NCI-H446 (cell line): Measurements from ENCODE around the gene ASPRV1.
"Not testable (repeated sequence)": the region's sequence is repeated elsewhere in the genome, so short reads cannot be mapped to it uniquely, and the experiment has no call there.

ENCODE experiments used
- DNase-seq, 2 experiments: peaks; one replicate each; lab custom pipeline; 2025; lab: John Stamatoyannopoulos, UW

ASPRV1 gene

DNA sequence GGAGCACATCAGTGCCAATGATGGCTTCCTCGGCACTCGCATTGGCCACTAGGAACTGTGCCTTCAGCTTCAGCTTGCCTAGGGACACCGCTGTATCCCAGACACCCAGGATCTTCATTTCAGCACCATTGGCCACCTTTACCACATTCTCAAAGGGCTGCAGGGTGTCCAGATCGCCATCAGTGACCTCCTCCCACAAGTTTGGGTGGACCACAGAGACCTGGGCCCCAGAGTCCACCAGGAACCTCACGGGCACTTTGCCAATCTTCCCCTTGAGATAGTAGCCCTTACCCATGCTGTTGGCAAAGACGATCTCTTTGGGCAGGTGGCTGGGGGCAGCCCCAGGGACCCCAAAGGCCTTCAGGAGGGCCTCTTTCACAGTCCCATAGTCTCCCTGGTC, 610 bp downstream of the ASPRV1 start:
- no peak for DNase-seq

- DNase-seq, result no peak
Observed at GRCh38 chr2:69959425-69959824, 2.0 kb downstream of the ASPRV1 start.

DNA sequence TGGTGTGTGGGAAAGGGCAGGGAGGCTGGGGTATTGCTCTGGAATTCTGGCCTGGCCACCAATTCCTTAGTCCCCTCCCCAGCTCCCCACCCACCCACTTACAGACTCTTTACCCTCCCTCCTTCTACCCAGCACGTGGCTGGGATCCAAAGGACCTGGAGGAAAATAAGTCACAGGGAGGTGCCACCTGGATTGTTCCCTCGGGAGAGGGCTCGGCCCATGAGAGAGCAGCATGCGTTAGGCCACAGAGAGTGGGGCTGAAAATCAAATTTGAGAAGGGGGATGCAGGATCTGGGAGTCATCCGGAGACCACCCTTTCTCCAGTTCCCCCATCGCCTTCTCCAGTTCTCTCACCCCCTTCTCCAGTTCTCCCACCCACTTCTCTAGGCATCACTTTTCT, 3.0 kb downstream of the ASPRV1 start:
- DNase-seq, result no peak

DNA sequence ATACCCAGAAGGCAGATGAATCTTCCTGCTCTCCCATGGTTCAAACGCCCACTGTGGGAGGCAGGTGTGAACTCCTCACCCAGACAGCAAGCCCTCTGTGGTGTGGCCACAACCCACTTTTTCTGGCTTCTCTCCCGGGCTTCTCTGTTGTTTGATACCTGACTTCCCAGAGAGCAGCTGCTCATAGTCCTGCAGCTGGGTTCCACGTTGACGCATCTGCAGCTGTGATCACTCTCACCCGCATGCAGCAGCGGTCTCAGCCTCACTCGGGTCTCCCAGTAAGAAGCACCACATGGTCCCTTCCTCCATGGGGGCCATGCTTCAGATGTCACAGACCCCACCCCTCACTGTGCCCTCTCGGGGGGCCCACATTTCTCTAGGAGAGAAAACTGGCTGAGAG, 3.5 kb downstream of the ASPRV1 start:
- DNase-seq, result no peak

DNA sequence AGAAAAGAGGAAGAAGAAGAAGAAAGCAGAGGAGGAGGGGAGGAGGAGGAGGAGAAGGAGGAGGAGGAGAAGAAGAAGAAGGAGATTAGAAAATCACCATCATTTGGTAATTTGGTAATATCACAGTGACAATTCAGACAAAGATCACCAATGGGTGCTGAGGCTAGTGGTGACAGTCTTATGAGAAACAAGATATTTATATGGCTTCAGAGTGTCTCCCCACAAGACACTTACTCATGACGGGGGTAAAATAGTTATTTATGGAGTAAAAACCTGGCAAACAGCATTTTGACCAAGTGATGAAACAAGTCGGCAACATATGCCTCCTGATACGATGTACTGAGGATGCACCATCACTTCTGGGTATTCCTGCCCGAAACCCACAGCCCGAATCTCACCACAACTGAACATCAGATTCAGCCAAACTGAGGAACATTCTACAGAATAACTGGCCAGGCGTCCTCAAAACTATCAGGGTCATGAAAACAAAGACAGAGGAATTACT, 4.9 kb downstream of the ASPRV1 start:
- DNase-seq, result no peak

GRCh38 chr2:69955029-69955428, 6.4 kb downstream of the ASPRV1 start:
- no peak for DNase-seq

GRCh38 chr2:69954084-69954483, 7.3 kb downstream of the ASPRV1 start:
- DNase-seq, result no peak

DNA sequence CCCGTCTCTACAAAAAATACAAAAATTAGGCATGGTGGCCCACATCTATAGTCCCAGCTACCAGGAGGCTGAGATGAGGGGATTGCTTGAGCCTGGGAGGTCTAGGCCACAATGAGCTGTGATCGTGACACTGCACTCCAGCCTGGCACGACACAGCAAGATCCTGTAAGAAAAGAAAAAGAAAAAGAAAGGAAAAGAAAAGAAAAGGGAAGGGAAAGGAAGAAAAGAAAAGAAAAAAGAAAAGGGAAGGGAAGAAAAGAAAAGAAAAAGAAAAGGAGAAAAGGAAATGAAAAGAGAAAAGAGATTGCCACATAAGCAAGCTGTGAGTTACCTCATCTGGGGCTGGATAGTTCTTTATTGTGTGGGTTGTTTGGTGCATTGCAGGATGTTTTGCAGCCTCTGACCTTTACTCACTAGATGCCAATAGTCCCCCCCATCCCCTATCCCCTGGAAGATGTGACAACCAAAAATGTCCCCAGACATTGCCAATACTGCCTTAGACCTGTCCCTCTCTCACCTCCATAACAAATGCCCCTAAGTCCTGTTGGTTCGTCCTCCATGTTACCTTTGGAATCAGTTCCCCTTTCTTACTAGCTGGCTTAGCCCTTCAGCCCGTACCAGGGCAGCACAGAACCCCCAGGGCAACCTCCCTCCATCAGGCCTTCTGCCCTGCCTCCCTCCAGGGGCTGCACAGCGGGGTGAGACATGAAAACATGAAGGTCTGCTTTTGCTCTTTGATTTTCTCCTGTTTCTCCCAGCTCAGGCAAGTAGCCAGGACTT, 8.9 kb downstream of the ASPRV1 start:
- DNase-seq, result no peak

- DNase-seq, result not testable (repeated sequence)
Observed at GRCh38 chr2:69950671-69951070, 10.8 kb downstream of the ASPRV1 start.

DNA sequence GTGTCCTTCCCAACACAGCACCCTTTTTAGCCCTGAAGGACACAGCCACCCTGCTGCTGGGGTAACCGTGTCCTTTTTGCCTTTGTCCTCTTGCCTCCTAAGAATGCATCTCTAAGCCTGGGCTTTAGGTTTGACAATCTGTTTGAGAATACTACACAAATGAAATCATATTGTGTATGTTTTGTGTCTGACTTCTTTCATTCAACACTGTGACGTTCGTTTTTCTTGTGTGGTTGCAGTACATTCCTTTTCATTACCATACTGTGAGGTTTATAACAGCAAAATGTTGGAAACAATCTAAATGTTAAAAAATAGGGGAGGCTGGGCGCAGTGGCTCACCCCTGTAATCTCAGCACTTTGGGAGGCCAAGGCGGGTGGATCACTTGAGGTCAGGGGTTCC, 11.2 kb downstream of the ASPRV1 start:
- DNase-seq, result no peak

DNA sequence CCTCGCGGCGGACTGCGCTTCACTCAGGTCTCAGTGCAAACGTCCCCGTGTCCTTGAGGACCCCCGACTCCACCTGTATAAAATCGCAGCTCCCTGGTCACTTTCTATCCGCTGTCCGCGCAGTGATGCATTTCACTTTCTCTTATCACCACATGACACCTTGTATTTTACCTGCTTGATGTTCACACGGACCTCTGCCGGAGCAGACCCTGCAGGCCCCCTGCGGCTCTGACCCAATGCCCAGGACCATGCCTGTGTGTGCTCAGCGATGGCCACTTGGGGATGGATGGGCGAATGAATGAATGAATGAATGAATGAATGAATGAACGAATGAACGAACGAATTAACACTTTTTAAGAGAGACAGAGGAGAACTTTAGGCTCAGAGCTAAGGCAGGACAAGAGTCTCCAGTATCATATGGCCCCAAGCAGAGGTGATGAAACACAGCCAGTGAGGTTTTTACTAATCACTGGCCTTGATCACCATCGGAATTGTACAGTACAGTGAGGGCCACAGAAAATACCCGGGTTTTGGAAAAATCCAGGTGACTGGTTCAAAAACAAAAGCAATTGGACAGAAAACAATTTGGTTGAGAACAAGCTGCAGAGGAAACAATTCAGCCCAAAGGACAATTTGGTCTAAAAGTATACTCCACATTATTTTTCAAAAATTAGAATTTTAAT, 12.3 kb downstream of the ASPRV1 start:
- no peak for DNase-seq

- no peak for DNase-seq
Observed at GRCh38 chr2:69948032-69948962, 13.1 kb downstream of the ASPRV1 start.

DNA sequence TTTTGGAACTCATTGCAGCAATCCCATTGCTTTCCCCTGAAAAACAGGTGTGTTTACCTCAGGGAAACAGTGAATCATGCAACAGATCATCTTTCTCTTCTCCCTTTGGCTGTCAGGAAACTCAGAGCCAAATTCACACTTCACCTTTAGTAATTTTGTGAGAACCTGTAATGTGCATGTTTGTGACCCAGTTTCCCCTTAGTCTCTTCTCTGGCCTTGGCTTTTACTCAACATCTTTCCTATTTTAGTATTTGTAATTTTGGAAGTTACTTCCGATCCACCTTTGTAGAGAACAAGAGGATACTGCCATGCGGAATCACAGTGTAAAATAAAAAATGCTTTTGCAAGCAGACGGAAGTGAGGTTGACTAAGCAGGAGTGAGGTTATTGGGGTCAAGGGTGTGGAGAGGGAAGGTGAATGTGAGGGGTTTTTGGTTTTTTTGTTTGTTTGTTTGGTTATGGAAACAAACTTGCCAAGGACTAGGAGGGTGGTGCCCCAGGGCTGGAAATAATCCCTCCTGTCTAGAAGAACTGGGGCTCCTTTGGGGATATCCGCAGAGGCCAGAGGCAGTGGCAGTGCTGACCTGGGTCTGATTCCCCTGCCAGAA, 14.0 kb downstream of the ASPRV1 start:
- DNase-seq, result no peak

DNA sequence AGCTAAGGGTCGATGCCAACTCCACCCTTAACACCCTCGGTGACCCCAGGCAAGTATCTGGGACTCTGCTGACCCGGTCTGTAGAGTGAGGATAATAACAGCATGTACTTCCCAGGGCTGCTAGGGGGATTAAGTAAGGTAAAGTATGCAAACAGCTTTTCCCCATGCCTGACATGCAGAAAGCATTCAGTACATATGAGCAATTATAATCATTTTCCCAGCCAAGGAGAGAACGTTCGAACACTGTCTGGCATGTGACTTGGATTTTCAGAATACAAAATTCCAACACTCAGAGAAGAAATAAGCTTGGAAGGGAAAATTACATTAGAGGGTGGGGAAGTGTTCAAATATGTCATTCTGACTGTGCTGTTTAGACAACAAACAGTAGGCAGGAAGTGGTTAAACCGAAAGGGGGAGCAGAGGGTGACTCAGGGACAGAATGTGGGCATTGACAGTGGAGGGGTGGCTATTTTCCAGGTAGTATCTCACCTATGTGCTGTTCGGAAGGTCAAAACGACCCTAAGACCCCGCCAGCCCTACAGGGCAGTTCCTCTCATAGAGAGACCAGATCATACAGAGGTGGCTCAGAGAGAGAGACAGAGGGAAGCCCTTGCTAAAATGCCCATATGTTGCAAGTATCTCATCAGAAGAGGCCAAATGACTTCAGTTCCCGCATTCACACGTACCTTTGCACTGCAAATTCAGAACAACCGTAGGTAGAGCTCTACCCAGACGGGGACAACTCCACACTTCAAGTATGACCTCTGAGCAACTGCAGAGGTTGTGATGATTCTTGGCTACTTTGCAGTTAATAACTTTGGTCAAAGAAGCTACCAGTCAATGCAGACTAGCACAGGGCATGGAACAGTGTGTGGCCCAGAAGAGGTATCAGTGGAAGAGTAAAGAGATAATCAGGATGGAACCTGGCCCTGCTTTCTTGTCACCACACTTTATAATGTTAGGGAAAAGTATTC, 14.8 kb downstream of the ASPRV1 start:
- no peak for DNase-seq

DNA sequence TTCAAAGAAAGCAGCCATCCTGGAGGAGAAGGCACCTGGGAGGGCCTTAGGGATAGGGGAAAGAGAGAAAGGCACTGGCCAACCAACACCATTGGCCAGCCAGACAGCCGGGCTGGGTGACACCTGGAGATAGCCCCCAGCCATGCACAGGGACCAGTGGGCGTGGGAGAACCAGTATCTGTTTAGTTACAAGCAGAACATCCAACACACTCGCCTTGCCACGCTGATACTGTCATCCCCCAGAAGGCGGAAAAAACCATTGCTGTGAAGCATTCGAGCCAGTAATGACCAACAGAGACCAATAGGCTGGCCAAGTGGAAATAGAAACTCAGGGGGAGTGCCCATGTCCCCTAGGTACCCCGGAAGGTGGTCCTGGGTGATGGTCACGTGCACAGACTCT, 15.5 kb downstream of the ASPRV1 start:
- DNase-seq, result no peak

- no peak for DNase-seq
Observed at GRCh38 chr2:69945441-69945840, 16.0 kb downstream of the ASPRV1 start.

DNA sequence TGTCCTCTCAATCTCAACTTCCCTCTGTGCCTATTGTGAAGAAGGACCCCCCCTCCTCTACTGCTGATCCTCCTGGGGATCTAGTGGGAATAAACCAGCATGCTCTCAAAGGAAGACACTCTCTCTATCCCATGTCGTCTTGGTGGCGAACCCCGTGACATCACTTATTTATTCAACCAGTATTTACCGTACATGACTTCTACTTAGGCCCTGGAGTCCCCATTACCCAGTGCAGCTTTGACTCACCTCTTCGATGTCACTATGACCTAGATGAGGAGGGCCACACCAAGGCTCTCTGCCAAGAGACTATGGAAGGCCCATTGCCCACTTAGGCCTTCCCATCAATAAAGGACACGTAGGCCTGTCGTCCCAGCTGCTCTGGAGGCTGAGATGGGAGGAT, 16.7 kb downstream of the ASPRV1 start:
- no peak for DNase-seq

GRCh38 chr2:69943843-69944525, 17.4 kb downstream of the ASPRV1 start:
- DNase-seq, result no peak

- no peak for DNase-seq
Observed at GRCh38 chr2:69943000-69943842, 18.2 kb downstream of the ASPRV1 start.
